ENCODE results near the gene PPP1CB. TPM values are rescaled to one million over a fixed set of nuclear protein-coding genes. Genes with fewer than 3 reads are reported as not detected.

Gene PPP1CB
- polyA plus RNA-seq, 1 of the 3 experiments (the other 2 are of a cell fraction), result 24.7 TPM

DNA sequence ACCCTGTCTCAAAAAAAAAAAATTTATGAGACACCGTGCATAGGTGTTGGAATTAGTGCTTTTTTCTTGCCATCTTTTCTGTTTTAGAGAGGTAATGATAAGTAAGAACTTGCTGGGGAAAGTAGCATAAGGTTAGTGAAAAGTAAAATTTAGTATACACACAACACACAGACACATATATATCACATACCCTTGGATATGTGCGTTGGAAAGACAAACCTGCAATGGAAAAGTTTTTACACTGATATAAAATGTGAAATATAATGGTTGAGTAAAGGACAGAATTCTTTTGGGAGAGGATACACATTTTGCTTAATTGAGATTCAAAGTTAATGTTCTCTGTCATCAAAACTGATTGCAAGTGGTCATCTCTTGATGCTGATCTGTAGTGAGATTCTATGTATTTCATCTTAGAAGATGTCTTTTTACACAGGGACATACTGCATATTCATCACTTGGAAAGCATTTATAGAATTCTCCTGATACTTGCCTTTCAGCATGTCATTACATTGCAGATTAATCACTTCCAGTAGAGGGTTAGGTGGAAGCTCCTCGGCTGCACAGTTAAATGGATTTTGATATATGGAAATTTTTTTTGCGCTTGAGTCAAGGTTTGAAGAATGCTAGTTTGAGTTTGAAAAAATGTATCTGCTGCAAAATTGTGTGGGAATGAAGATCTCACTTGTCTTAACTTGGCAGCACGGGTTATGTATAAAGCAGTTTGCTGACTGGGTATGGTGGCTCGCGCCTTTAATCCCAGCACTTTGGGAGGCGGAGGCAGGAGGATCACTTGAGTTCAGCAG lies 13.5 kb downstream of the PPP1CB start:
- peaks cover 100% of the 10 kb centered on the region for H3K79me2 ChIP-seq (ENCODE audit: insufficient read depth)
- CTCF ChIA-PET, result interaction anchor here (1.2 to 2.3 kb wide), 3 partner anchors 9 to 199 kb away, joined by 3 to 15 read pairs (median 6); no protein-coding TSS in a partner anchor
- H3K9me2 ChIP-seq, result no peaks in the 10 kb centered on the region
- no peaks in the 10 kb centered on the region for H3K9me3 ChIP-seq
- H3K4me2 ChIP-seq, result peak overlapping the region; percentile 29
- POLR2A ChIA-PET, result no interaction called here
- no peak for DNase-seq
- peaks cover 18% of the 10 kb centered on the region for H3F3A ChIP-seq (replicated peaks; ENCODE audit: insufficient read depth)
- H3K4me3 ChIP-seq (ENCODE audit: low read depth in 2 of 2, low read length in 1 of 2), result no peak overlapping the region
- H2AFZ ChIP-seq (ENCODE audit: low read depth), result no peak overlapping the region
- H4K20me1 ChIP-seq (ENCODE audit: insufficient read depth), result peaks cover 99% of the 10 kb centered on the region
- peaks cover 5 to 21% of the 10 kb centered on the region in 2 experiments; a peak in 3 of 4 replicates for H3K4me1 ChIP-seq (ENCODE audit: control insufficient read depth in 1 of 2, insufficient read depth in 2 of 2, low read depth in 1 of 2, low read length in 1 of 2)
- no peaks in the 10 kb centered on the region for H3K27me3 ChIP-seq (ENCODE audit: insufficient read depth)
- TF ChIP-seq TCF12 (IDR thresholded peaks at IDR 0.05) (peak; percentile 82), NRF1 (IDR thresholded peaks at IDR 0.05; ENCODE audit: low read depth, low read length) (no peak), NFIC (IDR thresholded peaks at IDR 0.05; ENCODE audit: borderline replicate concordance) (peak; percentile 20; the same call in 1 of the 2 replicates), EP300 (IDR thresholded peaks at IDR 0.05; ENCODE audit: borderline replicate concordance in 1 of 2, low read depth in 1 of 2, low read length in 1 of 2) (peak in 1 of 2 experiments; percentile 72; a peak in 2 of 4 replicates), TEAD4 (IDR thresholded peaks at IDR 0.05; ENCODE audit: borderline replicate concordance, insufficient read depth) (peak; percentile 81; the same call in 1 of the 2 replicates), CHD2 (IDR thresholded peaks at IDR 0.05; ENCODE audit: low read length, partially characterized antibody) (no peak), POLR2AphosphoS5 (IDR thresholded peaks at IDR 0.05; ENCODE audit: low read depth, low read length) (peak; percentile 37; the same call in 1 of the 2 replicates), SIN3A (IDR thresholded peaks at IDR 0.05; ENCODE audit: borderline replicate concordance, low read depth, low read length) (peak; percentile 49; the same call in 1 of the 2 replicates), SMC3 (IDR thresholded peaks at IDR 0.05; ENCODE audit: low read depth, low read length) (no peak), FOSL2 (IDR thresholded peaks at IDR 0.05; ENCODE audit: borderline replicate concordance, low read depth) (peak; percentile 72), TAF1 (IDR thresholded peaks at IDR 0.05; ENCODE audit: borderline replicate concordance, low read depth, low read length) (0 out of 2 replicates have a peak, but pooled peaks have one; percentile 10), GABPA (IDR thresholded peaks at IDR 0.05; ENCODE audit: low read depth) (no peak), YY1 (IDR thresholded peaks at IDR 0.05; ENCODE audit: low read depth) (0 out of 2 replicates have a peak, but pooled peaks have one; percentile 10), JUND (IDR thresholded peaks at IDR 0.05) (peak; percentile 72)
- TF ChIP-seq, protein P1, sequence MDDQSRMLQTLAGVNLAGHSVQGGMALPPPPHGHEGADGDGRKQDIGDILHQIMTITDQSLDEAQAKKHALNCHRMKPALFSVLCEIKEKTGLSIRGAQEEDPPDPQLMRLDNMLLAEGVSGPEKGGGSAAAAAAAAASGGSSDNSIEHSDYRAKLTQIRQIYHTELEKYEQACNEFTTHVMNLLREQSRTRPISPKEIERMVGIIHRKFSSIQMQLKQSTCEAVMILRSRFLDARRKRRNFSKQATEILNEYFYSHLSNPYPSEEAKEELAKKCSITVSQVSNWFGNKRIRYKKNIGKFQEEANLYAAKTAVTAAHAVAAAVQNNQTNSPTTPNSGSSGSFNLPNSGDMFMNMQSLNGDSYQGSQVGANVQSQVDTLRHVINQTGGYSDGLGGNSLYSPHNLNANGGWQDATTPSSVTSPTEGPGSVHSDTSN (IDR thresholded peaks at IDR 0.05), result peak; percentile 94
- TF ChIP-seq, protein P2, sequence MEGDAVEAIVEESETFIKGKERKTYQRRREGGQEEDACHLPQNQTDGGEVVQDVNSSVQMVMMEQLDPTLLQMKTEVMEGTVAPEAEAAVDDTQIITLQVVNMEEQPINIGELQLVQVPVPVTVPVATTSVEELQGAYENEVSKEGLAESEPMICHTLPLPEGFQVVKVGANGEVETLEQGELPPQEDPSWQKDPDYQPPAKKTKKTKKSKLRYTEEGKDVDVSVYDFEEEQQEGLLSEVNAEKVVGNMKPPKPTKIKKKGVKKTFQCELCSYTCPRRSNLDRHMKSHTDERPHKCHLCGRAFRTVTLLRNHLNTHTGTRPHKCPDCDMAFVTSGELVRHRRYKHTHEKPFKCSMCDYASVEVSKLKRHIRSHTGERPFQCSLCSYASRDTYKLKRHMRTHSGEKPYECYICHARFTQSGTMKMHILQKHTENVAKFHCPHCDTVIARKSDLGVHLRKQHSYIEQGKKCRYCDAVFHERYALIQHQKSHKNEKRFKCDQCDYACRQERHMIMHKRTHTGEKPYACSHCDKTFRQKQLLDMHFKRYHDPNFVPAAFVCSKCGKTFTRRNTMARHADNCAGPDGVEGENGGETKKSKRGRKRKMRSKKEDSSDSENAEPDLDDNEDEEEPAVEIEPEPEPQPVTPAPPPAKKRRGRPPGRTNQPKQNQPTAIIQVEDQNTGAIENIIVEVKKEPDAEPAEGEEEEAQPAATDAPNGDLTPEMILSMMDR (IDR thresholded peaks at IDR 0.05), result no peak
- H3K27ac ChIP-seq (ENCODE audit: low read depth in 2 of 2, low read length in 1 of 2), result peak overlapping the region in 1 of 2 experiments; percentile 60; a peak in 3 of 4 replicates
- H3K36me3 ChIP-seq (replicated peaks in 1 of 2; ENCODE audit: control insufficient read depth in 1 of 2, insufficient read depth in 2 of 2, low read length in 1 of 2), result peaks cover 12 to 28% of the 10 kb centered on the region in 2 experiments
- WGBS (ENCODE audit: low lambda C conversion rate), result 80% methylated on average over 8 of the region's 8 CpGs
- no peak overlapping the region for H3K9ac ChIP-seq

Measured in SK-N-SH (cell line).